Activated naive CD8-positive, alpha-beta T cell treated with anti-CD3 and anti-CD28 coated beads, Interleukin-2, amount 50 U/mL, for 24 hours (primary cell): Measurements from ENCODE around the gene RRAS.
A peak's percentile ranks its signal among the peaks of the same experiment; 100 is the strongest.

ENCODE experiments used
- ATAC-seq: fragments of 150-1000 bp; cut with Tn5 transposase; one replicate; pipeline ENCODE4 v1.10.0; 2021
- DNase-seq: peaks from one replicate; pipeline ENCODE4 v3.0.0; 2021
- H3K27ac Mint-ChIP-seq: one replicate; pipeline ENCODE4 v1.8.0; 2021; ENCODE audit warnings: mild to moderate bottlenecking, mixed read lengths
- H3K27me3 Mint-ChIP-seq: one replicate; pipeline ENCODE4 v1.8.0; 2021; ENCODE audit warnings: mixed read lengths
- H3K36me3 Mint-ChIP-seq: one replicate; pipeline ENCODE4 v1.8.0; 2021; ENCODE audit warnings: low read depth, mixed read lengths
- H3K4me1 Mint-ChIP-seq: one replicate; pipeline ENCODE4 v1.8.0; 2021; ENCODE audit warnings: mixed read lengths
- H3K4me3 Mint-ChIP-seq: one replicate; pipeline ENCODE4 v1.8.0; 2021; ENCODE audit warnings: mild to moderate bottlenecking, moderate library complexity, mixed read lengths
- H3K9me3 Mint-ChIP-seq: one replicate; pipeline ENCODE4 v1.8.0; 2021; ENCODE audit warnings: mixed read lengths

The RRAS gene

GRCh38 chr19:49609499-49610092, 30.3 kb downstream of the RRAS start:
- Mint-ChIP-seq H3K4me3 (no peak overlapping the region), H3K36me3 (peaks cover 7% of the 10 kb centered on the region), H3K27ac (no peak overlapping the region), H3K27me3 (no peaks in the 10 kb centered on the region), H3K9me3 (no peaks in the 10 kb centered on the region), H3K4me1 (peaks cover 18% of the 10 kb centered on the region)
- ATAC-seq (no peak), DNase-seq (no peak)

- Mint-ChIP-seq H3K36me3 (peaks cover 11% of the 10 kb centered on the region), H3K4me1 (no peaks in the 10 kb centered on the region), H3K9me3 (no peaks in the 10 kb centered on the region), H3K27ac (no peak overlapping the region), H3K27me3 (no peaks in the 10 kb centered on the region), H3K4me3 (no peak overlapping the region)
- no peak for DNase-seq
- no peak for ATAC-seq
Observed at GRCh38 chr19:49605605-49606004, 34.3 kb downstream of the RRAS start.

- no peaks in the 10 kb centered on the region for H3K9me3 Mint-ChIP-seq
- no peak overlapping the region for H3K27ac Mint-ChIP-seq
- H3K4me1 Mint-ChIP-seq, result peaks cover 4% of the 10 kb centered on the region
- no peaks in the 10 kb centered on the region for H3K27me3 Mint-ChIP-seq
- DNase-seq, result no peak
- peaks cover 14% of the 10 kb centered on the region for H3K36me3 Mint-ChIP-seq
- ATAC-seq, result no peak
- H3K4me3 Mint-ChIP-seq, result no peak overlapping the region
Observed at GRCh38 chr19:49602806-49603205, 37.1 kb downstream of the RRAS start.

GRCh38 chr19:49601482-49602038, 38.4 kb downstream of the RRAS start:
- H3K9me3 Mint-ChIP-seq, result no peaks in the 10 kb centered on the region
- peaks cover 4% of the 10 kb centered on the region for H3K4me1 Mint-ChIP-seq
- no peak for DNase-seq
- no peak overlapping the region for H3K27ac Mint-ChIP-seq
- H3K36me3 Mint-ChIP-seq, result peaks cover 12% of the 10 kb centered on the region
- H3K4me3 Mint-ChIP-seq, result no peak overlapping the region
- no peak for ATAC-seq
- no peaks in the 10 kb centered on the region for H3K27me3 Mint-ChIP-seq

- Mint-ChIP-seq H3K4me1 (peaks cover 4% of the 10 kb centered on the region), H3K4me3 (no peak overlapping the region), H3K27ac (peak overlapping the region; percentile 17), H3K36me3 (peaks cover 12% of the 10 kb centered on the region), H3K9me3 (no peaks in the 10 kb centered on the region), H3K27me3 (no peaks in the 10 kb centered on the region)
- ATAC-seq (no peak), DNase-seq (no peak)
Observed at GRCh38 chr19:49599378-49600295, 40.3 kb downstream of the RRAS start.

GRCh38 chr19:49597703-49597974, 42.3 kb downstream of the RRAS start:
- peaks cover 17% of the 10 kb centered on the region for H3K4me1 Mint-ChIP-seq
- H3K36me3 Mint-ChIP-seq, result peaks cover 15% of the 10 kb centered on the region
- H3K9me3 Mint-ChIP-seq, result no peaks in the 10 kb centered on the region
- no peak for DNase-seq
- no peak for ATAC-seq
- no peaks in the 10 kb centered on the region for H3K27me3 Mint-ChIP-seq
- no peak overlapping the region for H3K4me3 Mint-ChIP-seq
- no peak overlapping the region for H3K27ac Mint-ChIP-seq

- Mint-ChIP-seq H3K4me1 (peaks cover 20% of the 10 kb centered on the region), H3K36me3 (peaks cover 15% of the 10 kb centered on the region), H3K4me3 (no peak overlapping the region), H3K9me3 (no peaks in the 10 kb centered on the region), H3K27ac (no peak overlapping the region), H3K27me3 (no peaks in the 10 kb centered on the region)
- DNase-seq (no peak), ATAC-seq (no peak)
Observed at GRCh38 chr19:49596954-49597702, 42.8 kb downstream of the RRAS start.

- no peak overlapping the region for H3K27ac Mint-ChIP-seq
- no peak for ATAC-seq
- no peaks in the 10 kb centered on the region for H3K9me3 Mint-ChIP-seq
- H3K4me3 Mint-ChIP-seq, result no peak overlapping the region
- H3K4me1 Mint-ChIP-seq, result peaks cover 21% of the 10 kb centered on the region
- DNase-seq, result no peak
- H3K36me3 Mint-ChIP-seq, result peaks cover 15% of the 10 kb centered on the region
- no peaks in the 10 kb centered on the region for H3K27me3 Mint-ChIP-seq
Observed at GRCh38 chr19:49596407-49596806, 43.5 kb downstream of the RRAS start.

- no peak overlapping the region for H3K27ac Mint-ChIP-seq
- no peaks in the 10 kb centered on the region for H3K9me3 Mint-ChIP-seq
Observed at GRCh38 chr19:49595819-49596404, 44.0 kb downstream of the RRAS start.

GRCh38 chr19:49594993-49595818, 44.7 kb downstream of the RRAS start:
- Mint-ChIP-seq H3K27me3 (no peaks in the 10 kb centered on the region), H3K9me3 (no peaks in the 10 kb centered on the region), H3K36me3 (peaks cover 11% of the 10 kb centered on the region), H3K4me1 (peaks cover 23% of the 10 kb centered on the region), H3K27ac (no peak overlapping the region), H3K4me3 (no peak overlapping the region)
- DNase-seq (no peak), ATAC-seq (no peak)

More at GRCh38 chr19:49595819-49596404, 44.0 kb downstream of the RRAS start:
- Mint-ChIP-seq H3K36me3 (peaks cover 12% of the 10 kb centered on the region), H3K4me3 (no peak overlapping the region), H3K27me3 (no peaks in the 10 kb centered on the region), H3K4me1 (peaks cover 21% of the 10 kb centered on the region)
- DNase-seq, result no peak
- ATAC-seq, result no peak

GRCh38 chr19:49594157-49594992, 45.6 kb downstream of the RRAS start:
- DNase-seq (no peak), ATAC-seq (no peak)
- H3K4me1 Mint-ChIP-seq, result peaks cover 27% of the 10 kb centered on the region
- no peaks in the 10 kb centered on the region for H3K27me3 Mint-ChIP-seq
- H3K27ac Mint-ChIP-seq, result peak overlapping the region; percentile 90
- peaks cover 11% of the 10 kb centered on the region for H3K36me3 Mint-ChIP-seq
- no peaks in the 10 kb centered on the region for H3K9me3 Mint-ChIP-seq
- H3K4me3 Mint-ChIP-seq, result peak overlapping the region; percentile 89

- peaks cover 11% of the 10 kb centered on the region for H3K36me3 Mint-ChIP-seq
- H3K27me3 Mint-ChIP-seq, result no peaks in the 10 kb centered on the region
- peak overlapping the region; percentile 90 for H3K27ac Mint-ChIP-seq
- DNase-seq (peak; percentile 96), ATAC-seq (peak; percentile 62)
- peaks cover 31% of the 10 kb centered on the region for H3K4me1 Mint-ChIP-seq
- H3K4me3 Mint-ChIP-seq, result peak overlapping the region; percentile 89
- no peaks in the 10 kb centered on the region for H3K9me3 Mint-ChIP-seq
Observed at GRCh38 chr19:49593233-49594113, 46.5 kb downstream of the RRAS start.
